HG03378 (cell line): ENCODE results near the gene ZNF99.
"Not testable (repeated sequence)": the region's sequence is repeated elsewhere in the genome, so short reads cannot be mapped to it uniquely, and the experiment has no call there.

ENCODE experiments used
- ATAC-seq: cut with Tn5 transposase; IDR thresholded peaks from one replicate; pipeline ENCODE4 v1.9.1; 2021; ENCODE audit warnings: mild to moderate bottlenecking, moderate library complexity; ENCODE audit not compliant: unreplicated experiment

Gene ZNF99

GRCh38 chr19:22783651-22784410, at the start of gene ZNF99:
ZNF99 (minus strand) TSS chr19:22784151; CDS start chr19:22784016, 135 bp downstream.
- no peak for ATAC-seq

- ATAC-seq = no peak
Observed at GRCh38 chr19:22832031-22832762, 48.2 kb upstream of the ZNF99 start, which contains the start of gene ZNF723. ZNF723 (plus strand) TSS chr19:22832291; CDS start chr19:22832380, 89 bp downstream.

DNA sequence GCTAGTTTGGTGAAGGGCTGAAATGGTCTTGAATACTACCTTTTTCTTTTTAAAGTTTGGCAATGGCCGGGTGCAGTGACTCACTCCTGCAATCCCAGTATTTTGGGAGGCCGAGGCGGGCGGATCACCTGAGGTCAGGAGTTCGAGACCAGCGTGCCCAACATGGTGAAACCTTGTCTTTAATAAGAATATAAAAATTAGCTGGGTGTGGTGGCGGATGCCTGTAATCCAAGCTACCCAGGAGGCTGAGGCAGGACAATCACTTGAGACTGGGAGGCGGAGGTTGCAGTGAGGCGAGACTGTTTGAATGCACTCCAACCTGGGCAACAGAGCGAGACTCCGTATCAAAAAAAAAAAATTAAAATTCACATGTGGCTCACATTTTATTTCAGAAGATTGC, 47.3 kb upstream of the ZNF99 start:
- no peak for ATAC-seq

DNA sequence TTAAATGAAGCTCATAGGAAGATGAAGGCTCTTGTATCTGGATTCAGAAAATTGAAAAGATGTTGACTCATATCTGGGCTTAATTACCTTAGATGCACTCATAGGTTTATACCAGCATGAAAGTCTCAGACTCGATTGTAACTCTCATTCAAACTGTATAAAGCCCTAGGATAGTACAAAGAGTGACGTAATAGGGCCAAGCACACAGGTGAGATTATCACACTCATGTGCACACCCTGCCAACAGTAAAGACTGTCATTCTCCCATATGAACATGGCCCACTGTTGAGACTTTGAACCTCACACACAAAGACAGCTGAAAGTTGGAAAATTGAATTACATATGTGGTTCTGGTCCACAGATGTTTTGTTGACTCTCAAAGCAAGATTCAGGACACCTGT, 30.2 kb upstream of the ZNF99 start:
- ATAC-seq = no peak

DNA sequence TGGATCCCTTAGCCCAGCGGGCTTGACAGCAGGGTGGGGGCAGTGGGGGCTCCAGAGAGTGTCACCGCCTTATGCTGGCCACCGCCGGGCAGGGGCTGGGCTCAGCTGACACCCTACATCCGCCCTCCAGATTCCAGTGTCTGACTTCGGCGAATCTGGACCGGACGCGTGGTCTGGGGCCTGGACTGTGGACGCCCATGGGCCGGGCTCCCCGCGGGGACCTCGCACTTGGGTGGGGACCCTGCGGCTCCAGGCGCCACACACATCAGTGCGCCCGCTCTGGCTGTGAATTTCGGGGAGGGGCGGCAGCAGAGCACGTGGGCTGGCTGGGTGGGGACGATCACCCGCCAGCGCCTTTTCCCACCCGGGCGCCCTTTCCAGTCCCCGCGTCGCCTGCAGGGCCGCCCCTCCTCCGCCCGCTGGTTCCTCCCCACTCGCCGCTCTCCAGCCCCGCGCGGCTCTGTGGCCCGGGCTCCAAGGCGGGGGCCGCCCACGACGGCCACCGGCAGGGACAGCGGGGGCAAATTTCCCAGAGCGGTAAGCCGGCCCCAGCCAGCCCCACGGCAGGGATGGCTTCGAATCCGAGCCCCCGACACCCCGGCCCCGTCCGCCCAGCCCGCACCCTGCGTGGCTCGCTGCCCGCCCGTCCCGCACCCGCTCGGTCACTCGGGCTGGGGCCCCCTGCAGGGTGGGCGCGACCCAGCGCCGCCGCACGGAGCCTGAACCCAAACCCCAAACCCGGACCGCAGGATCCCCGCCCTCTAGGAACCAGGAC, 23.3 kb upstream of the ZNF99 start:
- ATAC-seq = no peak

GRCh38 chr19:22806418-22806817, 22.5 kb upstream of the ZNF99 start:
- no peak for ATAC-seq

GRCh38 chr19:22797040-22797439, 13.1 kb upstream of the ZNF99 start:
- ATAC-seq = no peak

- not testable (repeated sequence) for ATAC-seq
Observed at GRCh38 chr19:22792863-22793262, 8.9 kb upstream of the ZNF99 start.

- no peak for ATAC-seq
Observed at GRCh38 chr19:22735911-22736645, 47.9 kb downstream of the ZNF99 start.

DNA sequence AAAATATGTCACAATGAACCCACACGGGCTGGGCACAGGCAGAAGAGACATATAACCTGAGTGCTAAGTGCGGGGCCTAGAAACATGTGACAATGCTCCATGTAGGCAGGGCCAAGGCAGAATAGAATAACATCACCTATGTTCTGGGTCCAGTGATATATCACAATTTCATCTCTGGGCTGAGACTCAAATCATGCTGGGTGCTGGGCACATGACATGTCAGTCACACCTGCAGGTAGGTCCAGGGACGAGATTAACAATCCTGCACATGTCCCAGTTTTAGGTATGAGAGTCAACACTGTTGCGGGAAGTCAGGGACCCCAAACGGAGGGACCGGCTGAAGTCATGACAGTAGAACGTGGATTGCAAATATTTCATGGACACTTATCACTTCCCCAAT, 50.3 kb downstream of the ZNF99 start:
- ATAC-seq = no peak

DNA sequence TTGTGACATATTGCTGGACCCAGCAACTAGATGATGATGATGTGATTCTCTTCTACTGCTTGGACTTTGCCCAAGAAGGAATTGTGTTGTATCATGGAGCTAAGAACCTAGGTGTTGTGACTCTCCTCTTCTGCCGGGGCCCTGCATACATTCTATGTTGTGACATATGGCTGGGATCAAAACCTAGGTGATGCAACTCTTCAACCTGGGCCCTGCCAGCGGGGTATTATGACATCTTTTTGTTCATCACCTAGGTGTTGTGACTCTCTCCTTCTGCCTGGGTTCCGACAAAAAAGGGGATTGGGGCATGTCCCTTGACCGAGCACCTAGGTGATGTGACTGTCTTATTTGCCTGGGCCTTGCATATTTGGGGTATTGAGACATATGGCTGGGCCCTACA, 55.7 kb downstream of the ZNF99 start:
- ATAC-seq = not testable (repeated sequence)

GRCh38 chr19:22721533-22721932, 62.4 kb downstream of the ZNF99 start:
- not testable (repeated sequence) for ATAC-seq

DNA sequence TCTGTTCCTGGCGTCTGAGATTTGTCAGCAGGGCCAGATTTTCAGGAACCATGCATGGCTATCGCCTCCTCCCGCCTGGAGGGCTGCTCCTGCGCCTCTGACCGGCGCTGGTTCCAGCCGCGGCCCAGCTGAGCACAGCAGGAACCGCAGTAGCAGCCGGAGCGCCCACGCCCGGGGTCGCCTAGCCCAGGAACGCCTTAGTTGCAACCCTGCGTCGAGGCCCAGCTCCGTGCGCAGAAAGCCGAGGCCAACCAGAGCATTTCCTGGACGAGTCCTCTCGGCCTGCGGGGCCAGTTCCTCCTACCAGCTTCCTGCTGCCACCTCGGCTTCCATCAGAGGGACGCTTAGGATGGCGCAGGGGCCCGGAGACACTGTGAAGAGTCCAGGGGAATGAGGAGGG, 75.0 kb downstream of the ZNF99 start:
- no peak for ATAC-seq

DNA sequence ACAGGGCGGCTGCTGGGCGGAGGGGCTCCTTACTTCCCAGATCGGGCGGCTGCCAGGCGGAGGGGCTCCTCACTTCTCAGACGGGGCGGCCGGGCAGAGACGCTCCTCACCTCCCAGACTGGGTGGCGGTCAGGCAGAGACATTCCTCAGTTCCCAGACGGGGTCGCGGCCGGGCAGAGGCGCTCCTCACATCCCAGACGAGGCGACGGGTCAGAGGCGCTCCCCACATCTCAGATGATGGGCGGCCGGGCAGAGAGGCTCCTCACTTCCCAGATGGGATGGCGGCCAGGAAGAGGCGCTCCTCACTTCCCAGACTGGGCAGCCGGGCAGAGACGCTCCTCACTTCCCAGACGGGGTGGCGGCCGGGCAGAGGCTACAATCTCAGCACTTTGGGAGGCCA, 80.9 kb downstream of the ZNF99 start:
- not testable (repeated sequence) for ATAC-seq

- ATAC-seq = not testable (repeated sequence)
Observed at GRCh38 chr19:22702661-22703060, 81.3 kb downstream of the ZNF99 start.
